ENCODE results near the gene BFSP1. TPM values are rescaled to one million over a fixed set of nuclear protein-coding genes. Genes with fewer than 3 reads are reported as not detected.

The BFSP1 gene
- total RNA-seq, 2 experiments from 2014 or later = 2.0 to 2.2 TPM

DNA sequence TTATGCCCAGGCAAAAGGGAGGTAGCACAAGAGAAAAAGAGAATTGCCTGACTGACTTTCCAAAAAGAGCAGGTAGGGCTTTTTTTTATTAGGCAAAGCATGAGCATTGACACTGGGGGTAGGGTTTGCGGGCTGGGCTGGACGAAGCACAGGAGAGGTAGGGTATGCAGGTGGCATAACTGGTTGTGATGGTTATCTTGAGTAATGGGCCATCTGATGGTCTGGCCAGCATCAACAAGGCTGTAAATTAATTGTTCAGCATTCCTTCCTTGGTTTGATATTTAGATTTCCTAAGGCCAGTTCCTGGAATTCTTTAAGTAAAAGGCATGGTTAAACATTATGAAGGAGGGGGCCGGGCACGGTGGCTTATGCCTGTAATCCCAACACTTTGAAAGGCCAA is 13.9 kb upstream of the BFSP1 start:
- CTCF ChIA-PET = no interaction called here
- peaks cover 59% of the 10 kb centered on the region for H3K27me3 Mint-ChIP-seq
- H3K27ac Mint-ChIP-seq = no peak overlapping the region
- H3K36me3 Mint-ChIP-seq (ENCODE audit: low read depth) = no peaks in the 10 kb centered on the region
- H3K4me3 Mint-ChIP-seq = no peak overlapping the region
- H3K9me3 Mint-ChIP-seq = no peaks in the 10 kb centered on the region
- POLR2A ChIA-PET = no interaction called here
- no peaks in the 10 kb centered on the region for H3K4me1 Mint-ChIP-seq
- DNase-seq = no peak

DNA sequence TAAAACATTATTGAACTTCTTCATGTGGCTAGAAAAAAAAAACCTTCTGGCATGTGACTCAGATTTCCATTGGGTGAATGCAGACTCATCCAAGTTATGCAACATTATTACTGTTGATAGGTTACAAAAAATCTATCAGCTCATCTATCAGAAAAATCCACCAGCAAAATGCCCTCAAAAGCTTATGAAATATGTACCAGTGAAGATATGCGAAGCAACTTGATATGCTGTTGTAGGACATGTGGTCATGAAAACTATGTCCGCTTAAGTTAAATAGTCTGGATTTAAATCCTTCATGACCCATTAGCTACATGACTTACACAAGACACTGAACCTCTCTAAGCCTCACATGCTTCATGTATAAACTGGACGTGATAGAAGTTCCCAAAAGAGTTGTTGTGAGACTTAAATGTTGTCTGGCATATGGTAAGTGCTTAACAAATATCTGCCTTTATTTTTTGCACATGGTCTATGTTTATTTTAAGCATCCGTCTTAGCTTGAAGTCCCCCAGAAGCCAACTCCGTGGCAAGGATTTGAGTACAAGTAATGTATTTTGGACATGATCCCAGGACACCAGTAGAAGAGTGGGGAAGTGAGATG is 12.5 kb upstream of the BFSP1 start:
- H3K4me3 Mint-ChIP-seq = no peak overlapping the region
- peaks cover 2% of the 10 kb centered on the region for H3K4me1 Mint-ChIP-seq
- ChIA-PET CTCF (interaction anchor here (0.6 to 1.3 kb wide), 3 partner anchors 11 to 1211 kb away, joined by 4 read pairs; no protein-coding TSS in a partner anchor), POLR2A (interaction anchor here (0.6 kb wide), 2 partner anchors 682 to 799 kb away, joined by 3 to 5 read pairs; no protein-coding TSS in a partner anchor)
- no peaks in the 10 kb centered on the region for H3K9me3 Mint-ChIP-seq
- peaks cover 53% of the 10 kb centered on the region for H3K27me3 Mint-ChIP-seq
- DNase-seq = no peak
- no peak overlapping the region for H3K27ac Mint-ChIP-seq
- no peaks in the 10 kb centered on the region for H3K36me3 Mint-ChIP-seq (ENCODE audit: low read depth)

DNA sequence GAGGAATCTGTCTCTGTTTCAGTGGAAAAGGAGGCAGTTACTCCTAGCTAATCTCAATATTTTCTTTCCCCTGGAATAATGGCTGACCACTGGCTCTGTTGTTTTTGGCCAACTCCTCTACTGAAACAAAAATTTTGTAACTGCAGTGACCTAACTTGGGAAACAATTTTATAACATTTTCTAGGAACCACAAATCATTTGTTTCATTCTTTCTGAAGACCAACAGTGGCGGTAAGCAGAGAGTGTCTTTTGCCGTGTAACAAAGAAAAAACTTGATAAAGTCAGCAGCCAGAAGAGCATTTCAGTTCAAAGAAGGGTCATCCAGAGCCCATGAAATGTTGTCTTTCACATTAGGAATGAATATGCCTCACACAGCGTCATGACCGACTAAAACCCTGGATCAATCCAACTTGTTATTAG is 11.8 kb upstream of the BFSP1 start:
- H3K4me3 Mint-ChIP-seq = no peak overlapping the region
- CTCF ChIA-PET = interaction anchor here (0.6 to 1.3 kb wide), 4 partner anchors 10 to 415 kb away, joined by 3 to 4 read pairs (median 4); no protein-coding TSS in a partner anchor
- H3K4me1 Mint-ChIP-seq = peaks cover 6% of the 10 kb centered on the region
- DNase-seq = no peak
- no peaks in the 10 kb centered on the region for H3K9me3 Mint-ChIP-seq
- no peak overlapping the region for H3K27ac Mint-ChIP-seq
- no peaks in the 10 kb centered on the region for H3K36me3 Mint-ChIP-seq (ENCODE audit: low read depth)
- POLR2A ChIA-PET = interaction anchor here (0.6 to 0.7 kb wide), 2 partner anchors 28 to 683 kb away, joined by 3 to 7 read pairs; no protein-coding TSS in a partner anchor
- peaks cover 51% of the 10 kb centered on the region for H3K27me3 Mint-ChIP-seq

DNA sequence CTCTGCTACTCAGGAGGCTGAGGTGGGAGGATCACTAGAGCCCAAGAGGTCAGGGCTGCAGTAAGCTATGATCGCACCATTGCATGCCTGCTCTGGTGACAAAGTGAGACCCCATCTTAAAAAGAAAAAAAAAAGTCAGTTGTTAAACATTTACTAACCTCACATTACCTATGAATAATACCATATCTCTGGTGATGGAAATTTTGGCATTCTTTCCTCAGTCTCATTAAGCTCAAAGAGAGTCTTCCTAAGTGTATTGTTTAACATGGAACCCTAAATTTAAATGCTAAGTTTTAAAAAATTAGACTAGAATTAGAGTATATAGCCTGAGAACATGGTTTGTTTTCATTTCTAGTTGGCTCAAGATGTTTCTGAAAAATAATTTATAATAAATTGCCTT is 11.3 kb upstream of the BFSP1 start:
- Mint-ChIP-seq H3K9me3 (no peaks in the 10 kb centered on the region), H3K4me1 (peaks cover 6% of the 10 kb centered on the region), H3K4me3 (no peak overlapping the region), H3K27ac (no peak overlapping the region), H3K27me3 (peaks cover 53% of the 10 kb centered on the region), H3K36me3 (ENCODE audit: low read depth) (no peaks in the 10 kb centered on the region)
- CTCF ChIA-PET = interaction anchor here (0.6 to 1.0 kb wide), 2 partner anchors 21 to 416 kb away, joined by 3 read pairs; no protein-coding TSS in a partner anchor
- POLR2A ChIA-PET = interaction anchor here (0.7 kb wide), 1 partner anchor 29 kb away, joined by 7 read pairs; no protein-coding TSS in a partner anchor
- no peak for DNase-seq

DNA sequence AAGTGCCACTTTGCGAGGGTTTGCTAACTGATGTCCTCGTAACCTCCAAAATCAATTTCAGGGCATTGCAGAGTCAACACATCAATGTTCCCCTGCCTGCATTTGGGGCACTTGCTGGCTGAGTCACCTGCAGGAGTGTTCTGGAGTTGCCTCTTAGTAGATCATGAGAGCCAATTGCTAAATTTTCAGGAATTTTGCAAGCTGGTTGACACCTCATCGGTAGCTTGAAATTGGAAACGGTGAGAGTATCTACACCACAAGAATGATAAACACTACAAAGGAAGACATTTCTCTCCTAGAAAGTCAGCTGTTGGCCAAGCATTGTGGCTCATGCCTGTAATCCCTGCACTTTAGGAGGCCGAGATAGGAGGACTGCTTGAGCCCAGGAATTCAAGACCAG is 10.8 kb upstream of the BFSP1 start:
- CTCF ChIA-PET = interaction anchor here (1.0 kb wide), 1 partner anchor 20 kb away, joined by 3 read pairs; no protein-coding TSS in a partner anchor
- H3K4me3 Mint-ChIP-seq = no peak overlapping the region

DNA sequence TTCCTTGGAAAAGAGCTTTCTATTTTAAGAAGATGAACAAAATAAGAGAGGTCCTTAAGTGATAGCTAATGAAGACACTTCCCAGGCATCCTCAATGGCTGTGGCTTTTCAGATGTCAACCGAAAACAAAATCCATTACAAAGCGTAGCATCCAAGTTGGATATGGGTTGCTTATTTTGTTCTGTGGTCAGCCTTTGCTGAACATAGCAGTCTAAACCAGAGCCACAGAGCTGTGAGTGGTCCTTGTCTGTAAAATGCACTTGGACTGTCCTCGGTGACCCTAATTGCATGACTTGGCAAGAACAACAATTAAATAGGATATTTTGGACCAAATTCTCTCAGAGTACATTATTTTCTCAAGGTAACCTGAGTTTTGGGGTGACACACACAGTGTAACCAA is 10.4 kb upstream of the BFSP1 start:
- peaks cover 51% of the 10 kb centered on the region for H3K27me3 Mint-ChIP-seq
- H3K36me3 Mint-ChIP-seq (ENCODE audit: low read depth) = no peaks in the 10 kb centered on the region
- H3K27ac Mint-ChIP-seq = no peak overlapping the region
- ChIA-PET POLR2A (no interaction called here), CTCF (no interaction called here)
- H3K4me3 Mint-ChIP-seq = no peak overlapping the region
- peaks cover 14% of the 10 kb centered on the region for H3K4me1 Mint-ChIP-seq
- no peaks in the 10 kb centered on the region for H3K9me3 Mint-ChIP-seq
- DNase-seq = no peak

More for the DNA sequence above, 10.8 kb upstream of the BFSP1 start:
- Mint-ChIP-seq H3K36me3 (ENCODE audit: low read depth) (no peaks in the 10 kb centered on the region), H3K9me3 (no peaks in the 10 kb centered on the region), H3K4me1 (peaks cover 10% of the 10 kb centered on the region), H3K27me3 (peaks cover 51% of the 10 kb centered on the region), H3K27ac (no peak overlapping the region)
- DNase-seq = no peak
- POLR2A ChIA-PET = no interaction called here

DNA sequence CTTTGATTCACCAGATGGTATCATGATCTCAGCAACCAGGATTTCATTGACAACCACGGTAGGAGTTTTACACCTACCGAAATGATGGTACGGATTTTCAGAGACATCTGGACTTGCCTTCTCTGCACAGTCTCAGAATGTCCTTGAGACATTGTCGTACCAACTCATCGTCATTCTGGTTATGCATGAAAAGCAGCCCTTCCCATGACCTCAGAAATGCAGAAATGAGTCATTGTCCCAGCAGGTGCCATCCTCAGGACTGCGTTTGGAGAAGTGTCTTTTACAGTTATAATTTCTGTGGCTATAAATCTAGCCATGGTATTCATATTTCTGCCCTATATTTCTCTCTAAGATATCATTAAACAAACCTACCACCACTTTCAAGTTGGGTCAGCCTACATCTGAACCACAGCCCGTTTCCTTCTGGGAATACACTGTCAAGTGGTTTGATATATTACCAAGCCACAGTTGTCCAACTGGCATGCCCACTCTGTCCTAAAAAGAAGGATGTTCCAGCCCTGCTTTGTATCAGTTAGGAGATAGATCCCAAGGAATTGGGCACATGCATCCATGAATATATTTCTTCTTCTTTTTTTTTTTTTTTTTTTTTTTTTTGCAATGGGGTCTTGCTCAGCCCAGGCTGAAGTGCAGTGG is 7.5 kb upstream of the BFSP1 start:
- no peak for DNase-seq

DNA sequence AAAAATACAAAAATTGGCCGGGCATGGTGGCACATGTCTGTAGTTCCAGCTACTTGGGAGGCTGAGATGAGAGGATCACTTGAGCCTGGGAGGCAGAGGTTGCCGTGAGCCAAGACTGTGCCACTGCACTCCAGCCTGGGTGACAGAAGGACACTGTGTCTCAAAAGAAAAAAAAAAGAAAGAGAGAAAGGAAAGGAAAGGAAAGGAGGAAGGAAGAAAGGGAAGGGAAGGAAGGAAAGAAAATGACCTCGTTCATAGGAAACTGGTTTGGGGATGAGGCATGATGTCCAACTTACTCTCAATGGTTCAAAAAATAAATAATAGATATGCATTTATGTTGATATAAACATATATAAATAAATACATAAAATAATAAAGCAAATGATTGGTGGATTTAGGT is 6.8 kb upstream of the BFSP1 start:
- Mint-ChIP-seq H3K4me3 (no peak overlapping the region), H3K4me1 (peaks cover 29% of the 10 kb centered on the region), H3K27me3 (peaks cover 24% of the 10 kb centered on the region), H3K9me3 (no peaks in the 10 kb centered on the region), H3K27ac (no peak overlapping the region), H3K36me3 (ENCODE audit: low read depth) (no peaks in the 10 kb centered on the region)
- no peak for DNase-seq
- CTCF ChIA-PET = no interaction called here
- POLR2A ChIA-PET = no interaction called here

More for the DNA sequence above, 7.5 kb upstream of the BFSP1 start:
- Mint-ChIP-seq H3K9me3 (no peaks in the 10 kb centered on the region), H3K36me3 (ENCODE audit: low read depth) (no peaks in the 10 kb centered on the region), H3K4me3 (no peak overlapping the region), H3K27ac (no peak overlapping the region), H3K4me1 (peaks cover 23% of the 10 kb centered on the region), H3K27me3 (peaks cover 31% of the 10 kb centered on the region)
- CTCF ChIA-PET = interaction anchor here (0.7 kb wide), 1 partner anchor 457 kb away, joined by 3 read pairs; no protein-coding TSS in a partner anchor
- POLR2A ChIA-PET = no interaction called here

DNA sequence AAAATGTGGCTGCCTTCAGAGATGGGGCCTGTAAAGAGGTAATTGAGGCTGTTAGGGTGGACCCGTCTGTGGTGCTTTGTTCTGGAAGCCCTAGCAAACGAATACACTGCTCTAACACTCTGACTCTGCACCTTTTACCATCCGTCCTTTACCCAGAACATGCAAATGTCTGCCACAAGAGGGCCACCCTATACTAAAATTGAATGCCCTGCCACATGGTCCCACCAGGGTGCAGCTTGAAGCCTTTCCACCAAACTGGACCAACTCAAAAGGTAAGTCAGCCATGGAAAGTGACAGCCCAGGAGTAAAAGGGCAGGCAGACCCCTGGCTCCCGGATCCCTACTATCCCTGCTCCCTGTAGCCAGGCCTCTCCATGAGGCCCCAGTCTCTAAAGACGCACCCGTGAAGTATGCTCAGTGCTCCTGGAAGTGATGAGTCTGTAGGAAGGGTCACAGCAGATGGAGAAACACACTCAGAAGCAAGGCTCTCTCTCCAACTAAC is 5.8 kb upstream of the BFSP1 start:
- ChIA-PET POLR2A (no interaction called here), CTCF (interaction anchor here (0.9 to 1.6 kb wide), 6 partner anchors 26 to 145 kb away, joined by 3 to 9 read pairs (median 3); partner anchors contain the start of genes DSTN and RRBP1)
- no peaks in the 10 kb centered on the region for H3K36me3 Mint-ChIP-seq (ENCODE audit: low read depth)
- no peak overlapping the region for H3K27ac Mint-ChIP-seq
- DNase-seq = peak; percentile 79
- no peaks in the 10 kb centered on the region for H3K9me3 Mint-ChIP-seq
- H3K4me1 Mint-ChIP-seq = peaks cover 30% of the 10 kb centered on the region
- H3K27me3 Mint-ChIP-seq = peaks cover 21% of the 10 kb centered on the region
- H3K4me3 Mint-ChIP-seq = no peak overlapping the region

DNA sequence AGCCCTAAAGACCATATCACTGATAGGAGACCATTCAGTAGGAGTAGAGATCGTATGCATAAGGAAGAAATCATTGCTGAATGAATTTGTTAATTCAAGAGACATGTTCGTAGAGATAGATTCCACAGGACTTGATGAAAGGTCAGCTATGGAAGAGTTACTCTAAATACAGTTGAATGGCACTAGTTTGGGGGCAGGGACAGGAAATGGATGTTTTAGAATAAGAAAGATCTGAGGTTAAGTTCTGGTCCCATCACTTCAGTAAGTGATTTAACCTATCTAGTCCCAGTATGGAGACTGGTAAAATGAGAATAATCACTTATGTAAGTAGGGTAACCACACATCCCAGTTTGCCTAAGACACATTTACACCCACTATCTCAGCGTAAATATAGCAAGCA is 2.9 kb upstream of the BFSP1 start:
- peaks cover 17% of the 10 kb centered on the region for H3K27me3 Mint-ChIP-seq
- H3K4me1 Mint-ChIP-seq = peaks cover 44% of the 10 kb centered on the region
- peak overlapping the region; percentile 43 for H3K27ac Mint-ChIP-seq
- H3K4me3 Mint-ChIP-seq = no peak overlapping the region
- H3K36me3 Mint-ChIP-seq (ENCODE audit: low read depth) = no peaks in the 10 kb centered on the region
- POLR2A ChIA-PET = no interaction called here
- CTCF ChIA-PET = no interaction called here
- DNase-seq = no peak
- H3K9me3 Mint-ChIP-seq = no peaks in the 10 kb centered on the region

DNA sequence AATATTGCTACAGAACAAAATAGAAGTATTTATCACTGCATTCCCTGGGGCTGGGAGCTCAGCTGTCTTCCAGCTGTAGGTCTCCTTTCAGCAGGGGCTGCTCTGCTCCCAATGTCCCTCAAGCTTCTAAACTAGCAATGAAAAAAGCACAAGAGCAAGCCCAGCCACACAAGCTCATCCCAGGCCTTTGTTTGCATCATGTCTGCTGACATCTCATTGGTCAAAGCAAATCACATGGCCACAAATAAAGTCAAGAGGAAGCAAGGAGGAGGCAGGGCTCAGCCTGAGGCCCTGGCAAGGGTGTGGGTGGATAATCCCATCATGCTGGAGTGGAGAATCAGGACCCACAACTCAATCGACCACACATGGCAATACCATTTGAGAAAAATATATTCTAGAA is 2.2 kb upstream of the BFSP1 start:
- ChIA-PET POLR2A (interaction anchor here (0.7 kb wide), 1 partner anchor 9 kb away, joined by 3 read pairs; no protein-coding TSS in a partner anchor), CTCF (interaction anchor here (0.6 to 1.3 kb wide), 3 partner anchors 10 to 38 kb away, joined by 3 to 4 read pairs (median 3); no protein-coding TSS in a partner anchor)
- Mint-ChIP-seq H3K36me3 (ENCODE audit: low read depth) (no peaks in the 10 kb centered on the region), H3K4me1 (peaks cover 39% of the 10 kb centered on the region), H3K4me3 (no peak overlapping the region), H3K9me3 (no peaks in the 10 kb centered on the region), H3K27me3 (peaks cover 15% of the 10 kb centered on the region), H3K27ac (no peak overlapping the region)
- DNase-seq = peak; percentile 33

DNA sequence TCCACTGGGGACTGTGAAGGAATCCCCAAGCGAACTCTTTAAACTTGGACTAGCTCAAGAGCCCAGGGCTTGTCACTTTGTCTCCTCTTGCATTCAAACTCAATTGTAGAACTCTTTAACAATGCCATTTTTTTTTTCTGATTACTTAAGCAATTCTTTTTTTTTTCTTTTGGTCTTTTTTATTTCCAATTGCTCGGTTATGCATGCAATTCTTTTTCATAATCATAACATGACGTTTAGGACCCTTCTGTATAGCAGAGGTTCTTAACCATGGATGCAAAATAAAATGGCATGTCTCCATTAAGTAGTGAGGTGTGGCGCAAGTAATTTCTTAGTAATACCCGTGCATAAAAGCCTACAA is 466 bp upstream of the BFSP1 start:
- peak overlapping the region; percentile 97 for H3K27ac Mint-ChIP-seq
- H3K9me3 Mint-ChIP-seq = no peaks in the 10 kb centered on the region
- H3K4me3 Mint-ChIP-seq = peak overlapping the region; percentile 89
- H3K4me1 Mint-ChIP-seq = peaks cover 30% of the 10 kb centered on the region
- POLR2A ChIA-PET = no interaction called here
- peaks cover 16% of the 10 kb centered on the region for H3K27me3 Mint-ChIP-seq
- no peaks in the 10 kb centered on the region for H3K36me3 Mint-ChIP-seq (ENCODE audit: low read depth)
- CTCF ChIA-PET = interaction anchor here (0.9 to 2.0 kb wide), 4 partner anchors 10 to 151 kb away, joined by 3 to 9 read pairs (median 4); partner anchors contain the start of gene RRBP1
- DNase-seq = no peak

DNA sequence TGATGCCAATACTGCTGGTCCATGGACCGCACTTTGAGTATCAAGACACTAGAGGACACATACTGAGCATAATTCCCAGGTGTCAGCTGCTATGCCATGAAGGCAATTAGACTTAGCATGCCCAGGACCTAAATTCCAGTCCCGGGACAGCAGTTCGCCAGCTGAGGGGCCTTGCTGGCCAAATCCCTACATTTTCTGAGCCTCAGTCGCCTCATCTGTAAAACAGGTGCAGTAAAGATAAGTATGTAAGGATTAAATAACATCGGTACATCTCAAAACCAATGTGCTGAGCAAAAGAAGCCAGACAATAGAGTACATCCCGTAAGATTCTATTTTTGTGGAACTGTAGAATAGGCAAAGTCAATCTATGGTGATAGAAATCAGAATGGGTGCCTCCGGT is 1.0 kb downstream of the BFSP1 start:
- Mint-ChIP-seq H3K27ac (peak overlapping the region; percentile 60), H3K27me3 (peaks cover 14% of the 10 kb centered on the region), H3K4me3 (peak overlapping the region; percentile 56), H3K9me3 (no peaks in the 10 kb centered on the region), H3K36me3 (ENCODE audit: low read depth) (no peaks in the 10 kb centered on the region), H3K4me1 (peaks cover 31% of the 10 kb centered on the region)
- CTCF ChIA-PET = interaction anchor here (0.7 to 1.5 kb wide), 4 partner anchors 10 to 352 kb away, joined by 3 read pairs; no protein-coding TSS in a partner anchor
- DNase-seq = no peak
- POLR2A ChIA-PET = no interaction called here
